Hematopoietic multipotent progenitor cell treated with erythropoietin and hydrocortisone succinate and interleukin-3 and kit ligand, for 6 days (in vitro differentiated cells): ENCODE data around the gene LSM4.

ENCODE experiments used
- DNase-seq: peaks from one replicate; pipeline ENCODE4 v3.0.0-alpha.2; 2015

The LSM4 gene

DNA sequence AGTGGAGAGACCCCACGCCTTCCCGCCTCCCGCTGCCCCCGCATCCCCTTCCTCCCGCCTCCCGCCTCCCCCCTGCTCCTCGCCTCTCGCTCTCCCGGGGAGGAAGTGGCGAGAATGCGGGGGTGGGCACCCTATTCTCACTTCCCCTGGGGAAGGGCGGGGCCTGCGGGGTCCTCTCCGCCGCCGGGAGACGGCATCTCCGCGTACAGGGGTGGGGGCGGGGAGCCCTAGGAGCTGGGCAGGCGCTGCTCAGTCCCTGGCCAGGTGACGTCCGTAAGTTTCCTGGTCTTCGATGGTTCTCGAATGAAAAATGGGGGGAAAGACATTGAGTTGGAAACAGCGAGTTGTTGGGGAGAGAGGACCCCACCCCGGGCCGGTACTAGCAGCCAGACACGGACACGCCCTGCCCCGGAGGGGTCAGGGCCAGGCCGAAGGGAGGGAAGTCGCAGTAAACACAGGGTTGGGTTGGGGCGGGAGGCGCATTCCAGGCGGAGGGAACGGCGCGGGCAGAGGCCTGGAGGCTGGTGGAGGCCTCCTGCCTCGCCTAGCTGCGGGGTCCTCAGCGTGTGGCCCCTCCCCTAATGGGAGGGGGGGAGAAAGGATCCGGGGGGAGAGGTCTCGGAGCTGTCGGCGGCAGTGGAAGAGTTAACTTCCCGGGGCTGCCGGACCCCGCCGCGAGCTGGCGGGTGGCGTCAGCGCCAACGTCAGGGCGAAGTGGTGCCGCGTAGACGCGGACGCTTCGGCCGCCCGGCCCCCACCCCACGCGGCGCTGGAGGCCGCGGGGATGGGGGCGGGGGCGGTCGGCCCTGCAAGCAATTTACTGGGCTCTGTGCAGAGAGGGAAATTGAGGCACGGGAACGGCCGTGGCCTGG is 31.1 kb downstream of the LSM4 start:
- DNase-seq = peak; percentile 89

DNA sequence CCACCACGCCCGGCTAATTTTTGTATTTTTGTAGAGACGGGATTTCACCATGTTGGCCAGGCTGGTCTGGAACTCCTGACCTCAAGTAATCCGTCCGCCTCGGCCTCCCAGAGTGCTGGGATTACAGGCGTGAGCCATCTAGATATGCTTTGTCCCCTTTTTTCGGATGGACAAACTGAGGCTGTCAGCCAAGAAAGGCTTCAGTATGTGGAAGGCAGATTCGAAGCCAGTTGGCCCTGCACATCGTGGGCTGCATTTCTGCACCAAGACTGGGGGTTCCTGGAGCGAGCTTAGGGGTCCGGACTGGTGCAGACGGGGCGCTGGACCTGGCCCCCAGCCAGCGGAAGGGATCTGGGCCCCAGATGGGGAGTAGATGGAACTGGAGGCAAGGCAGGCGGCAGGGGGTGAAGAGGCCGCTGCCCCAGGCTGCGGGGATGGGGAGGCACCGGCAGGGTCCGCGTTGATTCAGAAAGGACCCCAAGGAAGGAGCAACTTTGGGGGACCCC is 31.8 kb downstream of the LSM4 start:
- DNase-seq = peak; percentile 49

DNA sequence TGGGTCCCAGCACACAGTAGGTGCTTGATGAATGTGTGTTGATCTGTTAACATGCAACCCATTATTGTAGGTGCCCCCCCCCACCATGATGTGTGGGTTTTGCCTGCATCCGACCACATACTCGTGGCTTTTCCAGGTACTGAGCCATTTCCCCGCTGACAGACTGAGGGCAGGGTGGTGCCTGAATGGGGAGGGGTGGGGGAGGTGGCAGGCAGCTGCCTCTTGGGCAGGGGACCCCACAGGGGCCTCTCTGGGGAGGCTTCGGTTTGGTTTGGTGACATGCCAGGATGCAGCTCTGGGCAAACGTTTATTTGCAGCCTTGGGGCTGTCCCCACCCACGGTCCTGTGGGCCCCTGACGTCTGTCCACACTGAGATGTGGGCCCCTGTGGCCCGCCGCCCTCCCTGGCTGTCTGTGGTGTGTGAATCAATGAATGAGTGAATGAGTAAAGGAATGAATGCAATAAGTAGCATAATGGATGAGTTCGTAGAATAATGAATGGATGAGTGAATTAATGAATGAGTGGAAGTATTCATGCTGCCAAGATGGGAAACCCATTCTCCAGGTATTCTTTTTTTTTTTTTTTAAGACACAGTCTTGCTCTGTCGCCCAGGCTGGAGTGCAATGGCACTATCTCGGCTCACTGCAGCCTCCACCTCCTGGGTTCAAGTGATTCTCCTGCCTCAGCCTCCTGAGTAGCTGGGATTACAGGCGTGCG is 32.4 kb downstream of the LSM4 start:
- peak; percentile 93 for DNase-seq

DNA sequence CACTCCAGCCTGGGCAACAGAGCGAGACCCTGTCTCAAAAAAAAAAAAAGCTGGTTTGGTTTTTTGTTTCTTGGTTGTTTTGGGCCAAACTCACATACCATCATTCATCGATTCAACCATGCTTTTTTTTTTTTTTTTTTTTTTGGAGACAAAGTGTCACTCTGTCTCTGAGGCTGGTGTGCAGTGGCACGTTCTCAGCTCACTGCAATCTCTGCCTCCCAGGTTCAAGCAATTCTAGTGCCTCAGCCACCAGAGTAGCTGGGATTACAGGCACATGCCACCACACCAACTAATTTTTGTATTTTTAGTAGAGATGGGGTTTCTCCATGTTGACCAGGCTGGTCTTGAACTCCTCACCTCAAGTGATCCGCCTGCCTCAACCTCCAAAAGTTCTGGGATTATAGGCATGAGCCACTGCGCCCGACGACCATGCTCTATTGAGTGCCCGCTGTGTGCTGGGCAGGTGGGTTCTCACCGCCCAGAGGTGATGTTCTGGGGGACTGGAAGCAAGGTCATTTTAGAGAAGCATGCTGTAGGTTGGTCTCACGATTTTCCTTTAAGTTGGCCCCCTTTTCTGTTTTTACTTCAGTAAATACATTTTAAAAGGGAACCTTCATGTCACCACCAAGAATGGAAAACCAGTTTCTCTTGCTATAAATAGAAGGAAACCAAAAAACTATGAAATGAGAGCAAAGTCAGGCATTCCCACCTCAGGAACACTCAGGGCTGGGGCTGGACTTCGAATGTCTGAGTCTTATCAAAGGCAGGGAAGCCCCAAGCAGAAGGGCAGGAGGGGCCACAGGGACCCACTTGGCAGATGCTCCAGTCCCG is 33.2 kb downstream of the LSM4 start:
- DNase-seq = no peak

DNA sequence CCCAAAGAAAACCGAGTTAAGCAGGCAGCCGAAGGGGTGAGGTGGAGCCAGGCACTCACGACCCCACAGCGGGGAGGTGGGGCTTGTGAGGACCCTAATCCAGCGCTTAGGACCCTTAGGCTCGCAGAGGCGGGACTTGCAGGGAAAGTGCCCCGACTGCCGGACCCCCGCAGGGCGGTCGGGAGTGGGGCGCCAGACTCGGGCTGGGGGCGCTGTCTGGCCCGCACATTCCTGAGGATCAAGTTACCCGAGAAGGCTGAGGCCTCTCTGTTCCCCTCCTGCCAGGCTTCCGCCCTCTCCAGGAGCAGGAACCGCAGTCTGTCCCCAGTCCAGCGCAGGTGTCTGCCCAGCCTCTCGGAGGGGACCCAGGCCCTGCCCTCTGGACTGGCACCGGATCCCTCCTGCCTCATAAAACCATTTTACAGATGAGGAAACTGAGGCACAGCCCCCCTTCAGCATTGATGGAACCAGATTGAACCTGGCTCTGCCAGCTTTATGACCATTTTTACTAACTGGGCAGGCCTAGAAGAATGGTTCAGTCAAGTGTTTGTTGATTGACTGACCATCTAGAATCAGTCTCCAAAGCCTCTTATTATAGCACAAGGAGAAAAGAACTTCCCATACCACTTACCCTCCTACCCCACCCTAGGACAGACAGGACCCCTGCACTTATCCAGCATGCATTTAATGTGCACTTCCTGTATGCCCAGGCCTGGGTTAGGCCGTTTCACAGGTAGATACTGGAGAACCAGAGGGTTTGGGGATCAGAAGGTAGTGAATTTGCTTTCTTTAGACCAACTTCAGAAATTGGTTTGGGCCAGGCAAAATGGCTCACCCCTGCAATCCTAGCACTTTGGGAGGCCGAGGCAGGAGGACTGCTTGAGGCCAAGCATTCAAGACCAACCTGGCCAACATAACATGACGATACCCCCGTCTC is 34.8 kb downstream of the LSM4 start:
- DNase-seq = no peak

DNA sequence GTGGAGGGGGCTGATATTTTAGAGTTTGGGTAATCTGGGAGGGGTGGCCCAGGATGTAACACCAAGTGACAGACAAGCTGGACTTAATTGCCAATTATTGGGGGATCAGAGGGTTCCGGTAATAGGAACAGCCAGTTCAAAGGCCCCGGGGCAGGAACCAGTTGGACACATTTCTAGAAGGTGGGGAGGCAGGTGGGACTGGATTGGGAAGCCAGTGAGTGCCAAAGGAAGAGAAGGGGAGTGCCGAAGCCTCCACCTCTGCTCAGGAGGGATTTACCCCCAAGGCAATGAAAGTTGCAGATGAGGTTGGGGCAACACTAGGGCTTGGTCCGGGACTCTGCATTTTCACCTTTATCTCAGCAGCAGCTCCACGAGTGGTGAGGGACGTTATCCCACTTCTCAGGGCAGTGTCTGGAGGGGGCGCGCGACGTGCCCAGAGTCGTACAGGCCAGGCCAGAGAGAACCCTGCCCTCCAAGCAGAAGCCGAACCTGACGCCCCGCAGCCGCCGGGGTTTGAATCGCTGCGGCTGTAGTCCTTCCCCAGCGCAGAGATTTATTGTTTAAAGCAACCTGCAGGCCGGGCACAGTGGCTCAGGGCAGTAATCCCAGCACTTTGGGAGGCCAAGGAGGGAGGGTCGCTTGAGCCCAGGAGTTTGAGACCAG is 35.8 kb downstream of the LSM4 start:
- no peak for DNase-seq

DNA sequence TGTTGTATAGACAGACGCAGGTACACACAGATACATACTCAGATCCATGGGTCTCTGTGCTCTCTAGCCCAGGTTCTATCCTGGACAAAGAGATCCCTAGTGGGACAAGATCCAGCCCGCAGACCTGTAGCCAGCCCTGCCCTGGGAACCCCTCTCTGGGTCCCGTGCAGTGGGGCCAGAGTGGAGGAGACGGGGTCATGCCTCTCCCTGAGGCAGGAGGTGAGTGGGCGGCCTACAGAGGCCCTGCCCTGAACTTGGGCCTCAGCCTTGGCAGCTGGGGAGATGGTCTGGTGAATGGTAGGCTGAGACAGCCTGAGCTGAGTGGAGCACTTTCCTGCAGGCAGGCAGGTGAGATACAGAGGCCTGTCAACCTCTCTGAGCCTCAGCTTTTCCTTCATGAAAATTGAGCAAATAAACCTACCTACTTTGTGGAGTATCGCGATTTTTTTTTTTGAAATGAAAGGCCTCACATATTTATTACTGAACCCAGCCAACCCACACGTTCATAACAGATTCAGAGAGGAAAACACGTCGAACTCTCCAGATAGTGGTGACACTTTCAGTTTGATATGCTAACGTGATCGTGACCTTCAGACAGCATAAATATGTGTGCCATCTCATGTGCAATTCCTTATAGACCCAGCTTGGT is 38.0 kb downstream of the LSM4 start:
- peak; percentile 43 for DNase-seq

DNA sequence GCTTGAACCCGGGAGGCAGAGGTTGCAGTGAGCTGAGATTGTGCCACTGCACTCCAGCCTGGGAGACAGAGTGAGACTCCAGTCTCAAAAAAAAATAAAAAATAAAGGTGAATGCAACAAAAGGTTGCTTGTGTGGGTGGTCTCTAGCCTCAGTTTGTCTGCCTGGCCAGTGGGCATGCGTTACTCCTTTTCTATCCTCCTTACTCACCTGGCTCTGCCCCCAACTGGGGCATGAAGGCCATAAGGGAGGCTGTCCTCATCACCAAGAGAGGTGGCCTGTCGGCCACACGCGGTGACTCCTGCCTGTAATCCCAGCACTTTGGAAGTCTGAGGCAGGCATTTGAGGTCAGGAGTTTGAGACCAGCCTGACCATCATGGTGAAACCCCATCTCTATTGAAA is 39.5 kb downstream of the LSM4 start:
- no peak for DNase-seq

DNA sequence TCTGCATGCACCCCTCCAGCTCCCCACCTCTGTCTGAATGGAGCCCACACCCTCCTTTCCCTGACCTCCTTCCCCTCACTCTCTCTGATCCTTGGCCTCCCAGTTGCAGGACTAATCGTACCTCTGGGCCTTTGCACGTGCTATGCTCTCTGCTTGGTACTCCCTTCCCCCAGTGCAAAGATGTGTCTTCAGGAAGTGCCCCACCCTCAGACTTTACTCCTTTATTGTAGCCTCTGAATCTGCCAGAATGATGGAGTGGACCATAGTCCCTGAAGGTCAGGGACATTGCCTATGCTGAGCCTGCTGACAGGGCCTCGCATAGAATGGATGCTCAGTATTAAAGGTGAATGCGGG is 40.1 kb downstream of the LSM4 start:
- DNase-seq = peak; percentile 77

DNA sequence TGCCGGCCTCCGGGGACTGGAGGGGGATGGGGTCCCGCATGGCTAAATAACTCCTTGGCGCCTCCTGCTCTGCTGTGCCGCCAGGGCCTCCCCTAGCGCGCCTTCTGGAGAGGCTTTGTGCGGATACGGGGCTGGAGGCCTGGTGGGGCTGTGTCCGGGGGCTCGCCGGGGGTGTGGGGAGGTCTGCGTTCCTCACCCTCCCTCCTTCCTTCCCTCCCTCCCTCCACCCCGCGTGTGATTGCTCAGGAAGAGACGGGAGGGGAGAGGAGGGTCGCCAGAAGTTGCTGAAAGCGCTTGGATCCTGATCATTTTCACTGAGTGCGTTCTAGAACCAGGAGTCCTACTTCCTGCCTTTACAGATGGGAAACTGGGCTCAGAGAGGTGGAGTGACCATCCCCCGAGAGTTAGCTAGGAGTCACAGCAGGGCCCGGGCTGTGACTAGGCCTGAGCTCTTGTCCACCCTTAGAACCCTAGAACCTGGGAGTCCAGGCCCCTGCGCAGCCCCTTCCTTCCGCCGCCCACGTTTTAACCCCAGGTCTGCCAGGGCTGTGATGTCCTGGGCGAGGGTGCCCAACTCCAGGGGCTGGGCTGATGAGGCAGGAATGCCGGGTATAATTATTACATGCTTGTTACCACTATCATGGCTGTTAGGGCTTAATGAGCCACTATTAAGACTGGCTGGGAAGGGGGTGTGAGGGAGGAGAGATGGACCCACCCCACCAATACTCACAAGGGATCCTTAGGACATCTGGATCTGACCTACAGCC is 40.7 kb downstream of the LSM4 start:
- DNase-seq = no peak

DNA sequence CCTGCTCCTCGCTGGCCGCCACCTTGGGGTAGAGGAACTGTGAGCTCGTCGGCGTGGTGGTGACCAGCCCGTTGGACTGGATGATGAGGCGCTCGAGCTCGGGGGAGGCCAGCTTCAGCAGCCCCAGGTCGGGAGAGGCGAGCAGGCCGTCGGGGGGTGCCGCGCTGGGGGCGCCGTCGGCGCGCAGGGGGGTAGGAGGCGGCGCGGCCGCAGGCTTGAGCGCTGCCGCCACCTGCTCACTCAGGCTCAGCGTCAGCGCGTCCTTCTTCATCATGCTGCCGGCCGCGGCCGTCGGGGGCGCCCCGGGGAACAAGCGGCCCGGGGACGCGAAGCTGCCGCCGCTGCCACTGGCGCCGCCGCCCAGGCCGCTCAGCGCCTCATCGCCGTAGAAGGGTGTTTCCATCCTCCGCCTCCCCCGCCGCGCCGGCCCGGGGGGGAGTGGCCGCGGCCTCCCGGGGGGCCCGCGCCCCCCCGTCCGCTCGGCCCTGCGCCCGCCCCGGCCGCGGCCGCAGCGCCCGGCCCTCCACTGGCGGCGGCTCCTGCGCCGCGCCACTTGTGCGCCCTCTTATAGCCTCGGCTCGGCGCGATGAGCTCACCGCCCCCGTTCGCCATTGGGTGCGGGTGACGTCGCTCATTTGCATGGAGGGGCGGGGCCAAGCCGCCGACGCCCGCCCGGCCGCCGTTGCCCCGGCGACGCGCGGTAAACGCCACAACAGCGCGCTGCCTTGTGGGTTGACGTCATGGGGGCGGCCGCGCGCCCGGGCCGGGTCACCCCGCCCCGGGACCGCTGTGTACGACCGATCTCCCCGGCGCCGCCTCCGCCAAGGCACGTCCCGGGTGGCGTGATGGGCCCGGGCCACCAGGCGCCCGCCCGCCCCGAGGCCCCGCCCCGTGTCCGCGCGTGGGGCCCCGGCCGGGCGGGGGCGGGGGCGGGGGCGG is 41.5 kb downstream of the LSM4 start, which contains the start of gene JUND:
JUND (minus strand) TSS at position 541 of the 939 bp plus-strand sequence; CDS start at position 403, 138 bp downstream.
- peak; percentile 97 for DNase-seq

DNA sequence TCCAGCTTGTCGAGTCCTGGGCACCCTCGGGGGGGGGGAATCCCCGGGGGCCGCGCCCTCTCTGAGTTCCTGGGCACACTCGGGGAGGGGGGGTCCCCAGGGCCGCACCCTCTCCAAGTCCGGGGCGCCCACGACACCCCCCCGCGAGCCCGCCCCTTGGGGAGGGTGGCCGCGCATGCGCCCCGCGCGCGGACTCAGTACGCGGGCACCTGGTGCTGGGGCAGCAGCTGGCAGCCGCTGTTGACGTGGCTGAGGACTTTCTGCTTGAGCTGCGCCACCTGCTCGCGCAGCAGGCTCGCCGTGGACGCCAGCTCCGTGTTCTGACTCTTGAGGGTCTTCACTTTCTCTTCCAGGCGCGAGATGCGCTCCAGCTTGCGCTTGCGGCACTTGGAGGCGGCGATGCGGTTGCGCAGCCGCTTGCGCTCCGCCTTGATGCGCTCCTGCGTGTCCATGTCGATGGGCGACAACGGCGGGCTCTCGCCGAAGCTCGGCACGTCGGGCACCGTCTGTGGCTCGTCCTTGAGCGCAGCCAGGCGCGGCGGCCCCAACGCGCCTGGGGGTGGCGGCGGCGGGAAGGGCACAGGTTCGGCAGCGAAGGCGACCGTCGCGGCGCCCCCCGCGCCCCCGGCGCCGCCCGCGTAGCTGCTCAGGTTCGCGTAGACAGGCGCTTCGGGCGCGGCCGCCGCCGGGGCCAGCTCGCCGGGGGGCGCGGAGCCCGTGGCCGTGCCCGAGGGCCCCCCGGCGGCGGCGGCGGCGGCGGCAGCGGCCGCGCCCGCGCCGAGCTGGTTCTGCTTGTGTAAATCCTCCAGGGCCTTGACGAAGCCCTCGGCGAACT is 42.4 kb downstream of the LSM4 start:
- peak; percentile 87 for DNase-seq

DNA sequence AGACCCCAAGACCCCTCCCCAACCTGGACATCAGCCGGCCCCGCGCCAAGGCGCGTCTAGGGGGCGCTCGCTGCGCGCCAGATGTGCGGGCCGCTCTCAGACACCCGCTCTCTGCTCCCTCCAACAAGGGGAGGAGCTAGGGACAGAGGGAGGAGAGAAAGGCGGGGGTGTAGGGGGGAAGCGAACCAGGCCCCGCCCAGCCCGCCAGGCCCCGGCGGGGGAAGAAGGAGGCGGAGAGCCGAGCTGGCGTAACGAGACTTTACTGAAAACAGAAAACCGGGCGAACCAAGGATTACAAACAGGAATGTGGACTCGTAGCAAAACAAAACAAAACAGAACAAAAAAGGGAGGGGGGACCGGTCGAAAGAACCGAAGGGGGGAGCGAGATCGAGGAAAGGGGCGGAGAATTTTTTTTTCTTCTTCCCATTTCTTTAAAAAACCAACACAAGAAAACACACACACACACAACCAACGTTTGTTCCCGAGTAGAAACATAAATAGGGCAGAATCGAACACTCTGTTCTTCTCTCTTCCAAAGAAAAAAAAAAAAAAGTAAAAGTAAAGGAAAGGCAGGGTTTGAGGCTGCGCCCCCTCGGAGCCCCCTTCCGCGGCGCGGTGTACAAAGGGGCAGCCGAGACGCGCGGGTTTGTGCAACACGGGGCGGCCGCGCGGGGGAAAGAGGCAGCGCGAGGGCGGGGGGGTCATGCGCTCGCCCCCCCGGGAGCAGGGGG is 43.2 kb downstream of the LSM4 start:
- peak; percentile 98 for DNase-seq

DNA sequence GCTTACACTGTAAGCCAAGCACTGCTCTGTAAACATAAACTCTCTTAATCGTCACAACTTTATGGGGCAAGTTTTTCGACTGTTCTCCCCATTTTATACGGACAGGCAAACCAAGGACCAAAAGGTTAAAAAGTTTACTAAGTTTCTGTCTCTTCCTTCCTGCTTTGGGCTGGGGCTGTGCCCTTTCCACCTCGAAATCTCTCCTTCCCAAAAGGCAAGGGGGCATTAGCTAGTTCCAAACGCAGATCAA is 43.7 kb downstream of the LSM4 start:
- DNase-seq = no peak

DNA sequence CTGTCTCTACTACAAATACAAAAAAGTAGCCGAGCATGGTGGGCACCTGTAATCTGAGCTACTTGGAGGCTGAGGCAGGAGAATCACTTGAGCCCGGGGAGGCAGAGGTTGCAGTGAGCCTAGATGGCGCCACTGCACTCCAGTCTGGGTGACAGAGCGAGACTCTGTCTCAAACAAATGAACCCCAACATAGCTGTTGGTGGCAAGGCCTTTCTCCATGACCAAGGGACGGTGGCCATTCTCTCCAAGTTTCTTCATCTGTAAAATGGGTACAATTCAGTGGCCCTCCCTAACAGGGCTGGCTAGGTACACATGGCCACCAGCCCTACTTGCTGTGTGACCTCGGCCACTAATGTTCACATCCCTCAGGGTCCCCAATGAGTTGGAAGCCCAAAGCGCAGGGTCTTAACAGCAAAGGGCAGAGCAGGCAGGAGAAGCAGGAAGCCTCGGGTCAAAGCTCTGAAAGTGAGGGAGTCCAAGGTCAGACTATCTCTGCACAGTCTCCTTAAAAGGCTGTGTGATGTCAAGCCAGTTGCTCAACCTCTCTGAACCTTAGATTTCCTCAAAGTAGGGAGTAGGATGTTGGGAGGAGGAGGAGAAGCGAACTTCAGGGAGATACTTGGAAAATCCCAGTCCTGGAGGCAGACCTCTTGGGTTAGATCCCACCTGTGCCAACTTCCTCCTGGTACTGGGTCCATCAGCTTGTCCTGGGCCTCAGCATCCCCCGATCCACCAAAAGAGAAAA is 44.2 kb downstream of the LSM4 start:
- DNase-seq = peak; percentile 53

DNA sequence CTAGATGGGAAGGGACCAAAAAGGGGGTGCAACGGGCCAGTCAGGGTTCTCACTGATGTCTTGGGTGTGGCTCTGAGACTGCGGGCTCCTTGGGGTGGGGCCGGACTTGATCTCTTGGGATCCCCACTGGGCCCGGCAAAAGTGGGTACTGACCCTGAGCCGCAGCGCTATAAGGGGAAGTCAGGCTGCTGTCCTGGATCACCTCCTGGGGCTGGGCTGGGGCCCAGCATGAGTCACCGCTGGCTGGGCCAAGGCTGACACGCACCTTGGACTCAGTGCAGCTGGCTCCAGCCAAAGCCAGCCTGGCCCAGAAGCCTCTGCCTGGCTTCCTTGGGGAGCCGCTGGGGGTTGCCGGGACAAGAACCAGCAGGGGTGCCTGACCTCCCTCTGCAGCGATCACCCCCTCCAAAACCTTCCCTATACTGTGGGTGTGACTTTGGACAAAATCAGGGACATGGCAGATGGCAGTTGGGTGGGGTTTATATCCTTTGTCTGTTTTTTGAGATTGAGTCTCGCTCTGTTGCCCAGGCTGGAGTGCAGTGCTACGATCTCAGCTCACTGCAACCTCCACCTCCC is 48.0 kb downstream of the LSM4 start:
- DNase-seq = peak; percentile 47
